Measurements from ENCODE around the gene QRICH2. TPM values are rescaled to one million over a fixed set of nuclear protein-coding genes. Genes with fewer than 3 reads are reported as not detected.
A peak's percentile ranks its signal among the peaks of the same experiment; 100 is the strongest.

Gene QRICH2
- total RNA-seq, 3 donors from 2014 or later = 1.6 to 4.7 (median 3.2) TPM

DNA sequence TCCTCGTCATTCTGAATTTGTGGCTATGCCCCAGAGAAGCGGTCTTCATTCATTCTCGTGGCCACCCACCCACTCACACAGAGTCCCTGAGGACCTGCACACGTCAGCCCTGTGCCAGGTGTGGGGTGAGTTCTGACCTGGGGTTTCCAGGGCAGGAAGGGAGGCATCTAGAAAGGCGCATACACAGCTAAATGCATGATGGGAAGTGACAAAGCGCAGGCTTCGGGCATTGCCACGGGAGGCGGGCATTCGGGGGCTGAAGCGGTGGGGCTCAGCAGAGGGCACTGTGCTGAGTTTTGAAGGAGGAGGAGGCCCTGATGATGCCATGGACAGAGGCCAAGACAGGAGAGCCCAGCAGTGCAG lies 32.0 kb downstream of the QRICH2 start:
- ATAC-seq (no peak), DNase-seq (no peak)
- intact Hi-C loops (cut with DNase I, micrococcal nuclease) = loop anchor here (5.0 to 10.0 kb wide), 2 partner anchors 91 to 154 kb away; no protein-coding TSS in a partner anchor
- Histone ChIP-seq H3K9me3 (no peaks in the 10 kb centered on the region), H3K36me3 (ENCODE audit: low read depth) (no peaks in the 10 kb centered on the region), H3K4me1 (ENCODE audit: low read depth) (peaks cover 25% of the 10 kb centered on the region), H3K4me3 (no peak overlapping the region)
- TF ChIP-seq CTCF (IDR thresholded peaks at IDR 0.05) = no peak

GRCh38 chr17:76275382-76276068 lies 32.6 kb downstream of the QRICH2 start:
- Histone ChIP-seq H3K4me1 (ENCODE audit: low read depth) (peaks cover 30% of the 10 kb centered on the region), H3K4me3 (no peak overlapping the region), H3K36me3 (ENCODE audit: low read depth) (no peaks in the 10 kb centered on the region), H3K9me3 (no peaks in the 10 kb centered on the region)
- intact Hi-C loops (cut with DNase I, micrococcal nuclease) = loop anchor here (5.0 to 10.0 kb wide), 2 partner anchors 91 to 153 kb away; no protein-coding TSS in a partner anchor
- no peak for TF ChIP-seq CTCF (IDR thresholded peaks at IDR 0.05)
- DNase-seq = peak in 1 of 3 donors; percentile 62
- no peak for ATAC-seq

- intact Hi-C loops (cut with DNase I, micrococcal nuclease) = loop anchor here in 1 of 2 donors (10.0 kb wide), 1 partner anchor 90 kb away; no protein-coding TSS in a partner anchor
- TF ChIP-seq CTCF (IDR thresholded peaks at IDR 0.05) = no peak
- Histone ChIP-seq H3K36me3 (ENCODE audit: low read depth) (no peaks in the 10 kb centered on the region), H3K9me3 (no peaks in the 10 kb centered on the region), H3K4me1 (ENCODE audit: low read depth) (peaks cover 37% of the 10 kb centered on the region), H3K4me3 (no peak overlapping the region)
- ATAC-seq = no peak
- peak in 1 of 3 donors; percentile 55 for DNase-seq
These were observed 33.7 kb downstream of the QRICH2 start for GRCh38 chr17:76274112-76274956.

GRCh38 chr17:76273445-76274111 lies 34.5 kb downstream of the QRICH2 start:
- no peak for ATAC-seq
- intact Hi-C loops (cut with DNase I, micrococcal nuclease) = loop anchor here in 1 of 2 donors (10.0 kb wide), 1 partner anchor 89 kb away; no protein-coding TSS in a partner anchor
- peak in 2 of 3 donors; percentile 45 to 62 for DNase-seq
- Histone ChIP-seq H3K9me3 (no peaks in the 10 kb centered on the region), H3K4me3 (no peak overlapping the region), H3K4me1 (ENCODE audit: low read depth) (peaks cover 40% of the 10 kb centered on the region), H3K36me3 (ENCODE audit: low read depth) (no peaks in the 10 kb centered on the region)
- TF ChIP-seq CTCF (IDR thresholded peaks at IDR 0.05) = no peak

Measured in mucosa of descending colon (tissue), 3 donors.